HEK293 (cell line): ENCODE results near the gene CTNNBL1.

Experiments
- FEZF1 ChIP-seq: fragments of 450-650 bp; formaldehyde crosslinking; IDR thresholded peaks from 2 replicates; pipeline ENCODE4 v1.5.1; 2016; ENCODE audit warnings: missing biosample characterization, missing genetic modification characterization
- OSR2 ChIP-seq: fragments of 450-650 bp; formaldehyde crosslinking; IDR thresholded peaks from 2 replicates; pipeline ENCODE4 v1.5.1; 2016; ENCODE audit warnings: missing biosample characterization, missing genetic modification characterization
- SP7 ChIP-seq: fragments of 450-650 bp; formaldehyde crosslinking; IDR thresholded peaks from 2 replicates; pipeline ENCODE4 v1.5.1; 2016; ENCODE audit warnings: missing biosample characterization, missing genetic modification characterization
- ZBTB17 ChIP-seq: fragments of 450-650 bp; formaldehyde crosslinking; IDR thresholded peaks from 2 replicates; pipeline ENCODE4 v1.5.1; 2016; ENCODE audit warnings: missing biosample characterization, missing genetic modification characterization
- ZEB2 ChIP-seq: fragments of 450-650 bp; formaldehyde crosslinking; IDR thresholded peaks from 2 replicates; pipeline ENCODE4 v1.5.1; 2016; ENCODE audit warnings: missing biosample characterization, missing genetic modification characterization
- ZNF155 ChIP-seq: fragments of 450-650 bp; formaldehyde crosslinking; IDR thresholded peaks from 2 replicates; pipeline ENCODE4 v1.5.1; 2016; ENCODE audit warnings: missing biosample characterization, missing genetic modification characterization
- ZNF560 ChIP-seq: fragments of 450-650 bp; formaldehyde crosslinking; IDR thresholded peaks from 2 replicates; pipeline ENCODE4 v1.5.1; 2017; ENCODE audit warnings: missing biosample characterization, missing genetic modification characterization, borderline replicate concordance
- ZNF596 ChIP-seq: fragments of 450-650 bp; IDR thresholded peaks from 2 replicates; pipeline ENCODE4 v1.5.0; 2018; ENCODE audit warnings: missing biosample characterization, mild to moderate bottlenecking, missing genetic modification characterization, moderate library complexity
- ZNF600 ChIP-seq: fragments of 450-650 bp; formaldehyde crosslinking; IDR thresholded peaks from 2 replicates; pipeline ENCODE4 v1.5.1; 2016; ENCODE audit warnings: missing biosample characterization, missing genetic modification characterization
- ZNF610 ChIP-seq: fragments of 450-650 bp; formaldehyde crosslinking; IDR thresholded peaks from 2 replicates; pipeline ENCODE4 v1.5.1; 2016; ENCODE audit warnings: missing biosample characterization, missing genetic modification characterization, borderline replicate concordance
- ZNF629 ChIP-seq: fragments of 450-650 bp; formaldehyde crosslinking; IDR thresholded peaks from 2 replicates; pipeline ENCODE4 v1.5.1; 2017; ENCODE audit warnings: missing biosample characterization, missing genetic modification characterization
- TF ChIP-seq, protein P1 (sequence below): fragments of 450-650 bp; formaldehyde crosslinking; IDR thresholded peaks from 2 replicates; pipeline ENCODE4 v1.5.1; 2016; ENCODE audit warnings: missing biosample characterization, missing genetic modification characterization
- TF ChIP-seq, protein P2 (sequence below): fragments of 450-650 bp; formaldehyde crosslinking; IDR thresholded peaks from 2 replicates; pipeline ENCODE4 v1.5.1; 2017; ENCODE audit warnings: missing biosample characterization, missing genetic modification characterization
- TF ChIP-seq, protein P3 (sequence below): fragments of 450-650 bp; formaldehyde crosslinking; IDR thresholded peaks from 2 replicates; pipeline ENCODE4 v1.5.1; 2016; ENCODE audit warnings: missing biosample characterization, missing genetic modification characterization
- TF ChIP-seq, protein P4 (sequence below): fragments of 450-650 bp; formaldehyde crosslinking; IDR thresholded peaks from 2 replicates; pipeline ENCODE4 v1.5.1; 2016; ENCODE audit warnings: missing biosample characterization, missing genetic modification characterization
- TF ChIP-seq, protein P5 (sequence below): fragments of 450-650 bp; formaldehyde crosslinking; IDR thresholded peaks from 2 replicates; pipeline ENCODE4 v1.5.1; 2016; ENCODE audit warnings: missing biosample characterization, missing genetic modification characterization
- TF ChIP-seq, protein P6 (sequence below): fragments of 450-650 bp; formaldehyde crosslinking; IDR thresholded peaks from 2 replicates; pipeline ENCODE4 v1.5.1; 2016; ENCODE audit warnings: missing biosample characterization, missing genetic modification characterization

The CTNNBL1 gene

DNA sequence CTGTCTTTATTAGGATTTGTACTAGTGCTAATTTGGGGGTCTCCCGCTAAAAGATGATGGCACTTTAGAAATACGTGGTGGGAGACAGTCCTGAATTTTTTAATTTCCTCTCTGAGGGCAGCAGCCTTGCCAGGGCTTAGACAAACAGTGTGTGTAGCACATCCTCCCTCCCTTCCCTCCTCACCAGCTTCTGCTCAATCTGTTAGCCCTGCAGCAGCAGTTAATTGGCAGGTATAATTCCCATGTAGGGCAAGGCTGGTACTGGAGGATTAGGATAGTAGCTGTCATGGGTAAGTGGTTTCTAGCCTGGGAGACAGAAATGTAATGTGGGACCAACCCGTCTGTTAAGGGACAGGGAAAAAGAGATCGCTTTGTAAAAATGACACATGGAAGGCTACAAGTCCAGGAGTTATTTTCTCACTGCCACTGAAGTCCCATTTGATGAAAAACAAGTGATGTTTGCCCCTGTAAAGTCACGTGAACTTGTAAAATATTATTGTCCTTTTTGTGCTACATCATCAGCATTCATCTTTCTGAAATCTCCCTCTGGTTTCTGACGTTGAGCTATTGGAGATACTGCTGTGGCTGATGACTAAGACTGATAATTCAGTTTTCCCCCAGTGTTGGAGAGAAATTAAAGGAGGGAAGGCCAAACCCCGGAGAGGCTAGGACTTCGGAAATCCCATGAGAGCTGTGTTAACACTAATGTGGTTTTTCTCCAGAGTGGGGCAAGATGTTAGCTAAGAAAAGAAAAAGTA, 40.6 kb downstream of the CTNNBL1 start (continued):
- TF ChIP-seq, protein P1, sequence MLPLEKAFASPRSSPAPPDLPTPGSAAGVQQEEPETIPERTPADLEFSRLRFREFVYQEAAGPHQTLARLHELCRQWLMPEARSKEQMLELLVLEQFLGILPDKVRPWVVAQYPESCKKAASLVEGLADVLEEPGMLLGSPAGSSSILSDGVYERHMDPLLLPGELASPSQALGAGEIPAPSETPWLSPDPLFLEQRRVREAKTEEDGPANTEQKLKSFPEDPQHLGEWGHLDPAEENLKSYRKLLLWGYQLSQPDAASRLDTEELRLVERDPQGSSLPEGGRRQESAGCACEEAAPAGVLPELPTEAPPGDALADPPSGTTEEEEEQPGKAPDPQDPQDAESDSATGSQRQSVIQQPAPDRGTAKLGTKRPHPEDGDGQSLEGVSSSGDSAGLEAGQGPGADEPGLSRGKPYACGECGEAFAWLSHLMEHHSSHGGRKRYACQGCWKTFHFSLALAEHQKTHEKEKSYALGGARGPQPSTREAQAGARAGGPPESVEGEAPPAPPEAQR (tag by site-specific recombination), result no peak
- no peak for TF ChIP-seq ZNF610 (tag by site-specific recombination)
- TF ChIP-seq, protein P2, sequence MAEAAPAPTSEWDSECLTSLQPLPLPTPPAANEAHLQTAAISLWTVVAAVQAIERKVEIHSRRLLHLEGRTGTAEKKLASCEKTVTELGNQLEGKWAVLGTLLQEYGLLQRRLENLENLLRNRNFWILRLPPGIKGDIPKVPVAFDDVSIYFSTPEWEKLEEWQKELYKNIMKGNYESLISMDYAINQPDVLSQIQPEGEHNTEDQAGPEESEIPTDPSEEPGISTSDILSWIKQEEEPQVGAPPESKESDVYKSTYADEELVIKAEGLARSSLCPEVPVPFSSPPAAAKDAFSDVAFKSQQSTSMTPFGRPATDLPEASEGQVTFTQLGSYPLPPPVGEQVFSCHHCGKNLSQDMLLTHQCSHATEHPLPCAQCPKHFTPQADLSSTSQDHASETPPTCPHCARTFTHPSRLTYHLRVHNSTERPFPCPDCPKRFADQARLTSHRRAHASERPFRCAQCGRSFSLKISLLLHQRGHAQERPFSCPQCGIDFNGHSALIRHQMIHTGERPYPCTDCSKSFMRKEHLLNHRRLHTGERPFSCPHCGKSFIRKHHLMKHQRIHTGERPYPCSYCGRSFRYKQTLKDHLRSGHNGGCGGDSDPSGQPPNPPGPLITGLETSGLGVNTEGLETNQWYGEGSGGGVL (tag by site-specific recombination), result no peak
- TF ChIP-seq FEZF1, result peak; percentile 24; the same call in 1 of the 2 replicates
- TF ChIP-seq, protein P3, sequence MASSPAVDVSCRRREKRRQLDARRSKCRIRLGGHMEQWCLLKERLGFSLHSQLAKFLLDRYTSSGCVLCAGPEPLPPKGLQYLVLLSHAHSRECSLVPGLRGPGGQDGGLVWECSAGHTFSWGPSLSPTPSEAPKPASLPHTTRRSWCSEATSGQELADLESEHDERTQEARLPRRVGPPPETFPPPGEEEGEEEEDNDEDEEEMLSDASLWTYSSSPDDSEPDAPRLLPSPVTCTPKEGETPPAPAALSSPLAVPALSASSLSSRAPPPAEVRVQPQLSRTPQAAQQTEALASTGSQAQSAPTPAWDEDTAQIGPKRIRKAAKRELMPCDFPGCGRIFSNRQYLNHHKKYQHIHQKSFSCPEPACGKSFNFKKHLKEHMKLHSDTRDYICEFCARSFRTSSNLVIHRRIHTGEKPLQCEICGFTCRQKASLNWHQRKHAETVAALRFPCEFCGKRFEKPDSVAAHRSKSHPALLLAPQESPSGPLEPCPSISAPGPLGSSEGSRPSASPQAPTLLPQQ (tag by site-specific recombination), result 0 out of 2 replicates have a peak, but pooled peaks have one; percentile 37
- TF ChIP-seq, protein P4, sequence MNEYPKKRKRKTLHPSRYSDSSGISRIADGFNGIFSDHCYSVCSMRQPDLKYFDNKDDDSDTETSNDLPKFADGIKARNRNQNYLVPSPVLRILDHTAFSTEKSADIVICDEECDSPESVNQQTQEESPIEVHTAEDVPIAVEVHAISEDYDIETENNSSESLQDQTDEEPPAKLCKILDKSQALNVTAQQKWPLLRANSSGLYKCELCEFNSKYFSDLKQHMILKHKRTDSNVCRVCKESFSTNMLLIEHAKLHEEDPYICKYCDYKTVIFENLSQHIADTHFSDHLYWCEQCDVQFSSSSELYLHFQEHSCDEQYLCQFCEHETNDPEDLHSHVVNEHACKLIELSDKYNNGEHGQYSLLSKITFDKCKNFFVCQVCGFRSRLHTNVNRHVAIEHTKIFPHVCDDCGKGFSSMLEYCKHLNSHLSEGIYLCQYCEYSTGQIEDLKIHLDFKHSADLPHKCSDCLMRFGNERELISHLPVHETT (tag by site-specific recombination), result no peak
- TF ChIP-seq OSR2, result peak; percentile 65; the same call in 1 of the 2 replicates
- TF ChIP-seq ZBTB17 (tag by site-specific recombination), result 0 out of 2 replicates have a peak, but pooled peaks have one; percentile 40
- peak; percentile 77 for TF ChIP-seq ZNF629 (tag by site-specific recombination)
- no peak for TF ChIP-seq ZNF155 (tag by site-specific recombination)
- TF ChIP-seq ZNF560 (tag by site-specific recombination), result no peak
- TF ChIP-seq, protein P5, sequence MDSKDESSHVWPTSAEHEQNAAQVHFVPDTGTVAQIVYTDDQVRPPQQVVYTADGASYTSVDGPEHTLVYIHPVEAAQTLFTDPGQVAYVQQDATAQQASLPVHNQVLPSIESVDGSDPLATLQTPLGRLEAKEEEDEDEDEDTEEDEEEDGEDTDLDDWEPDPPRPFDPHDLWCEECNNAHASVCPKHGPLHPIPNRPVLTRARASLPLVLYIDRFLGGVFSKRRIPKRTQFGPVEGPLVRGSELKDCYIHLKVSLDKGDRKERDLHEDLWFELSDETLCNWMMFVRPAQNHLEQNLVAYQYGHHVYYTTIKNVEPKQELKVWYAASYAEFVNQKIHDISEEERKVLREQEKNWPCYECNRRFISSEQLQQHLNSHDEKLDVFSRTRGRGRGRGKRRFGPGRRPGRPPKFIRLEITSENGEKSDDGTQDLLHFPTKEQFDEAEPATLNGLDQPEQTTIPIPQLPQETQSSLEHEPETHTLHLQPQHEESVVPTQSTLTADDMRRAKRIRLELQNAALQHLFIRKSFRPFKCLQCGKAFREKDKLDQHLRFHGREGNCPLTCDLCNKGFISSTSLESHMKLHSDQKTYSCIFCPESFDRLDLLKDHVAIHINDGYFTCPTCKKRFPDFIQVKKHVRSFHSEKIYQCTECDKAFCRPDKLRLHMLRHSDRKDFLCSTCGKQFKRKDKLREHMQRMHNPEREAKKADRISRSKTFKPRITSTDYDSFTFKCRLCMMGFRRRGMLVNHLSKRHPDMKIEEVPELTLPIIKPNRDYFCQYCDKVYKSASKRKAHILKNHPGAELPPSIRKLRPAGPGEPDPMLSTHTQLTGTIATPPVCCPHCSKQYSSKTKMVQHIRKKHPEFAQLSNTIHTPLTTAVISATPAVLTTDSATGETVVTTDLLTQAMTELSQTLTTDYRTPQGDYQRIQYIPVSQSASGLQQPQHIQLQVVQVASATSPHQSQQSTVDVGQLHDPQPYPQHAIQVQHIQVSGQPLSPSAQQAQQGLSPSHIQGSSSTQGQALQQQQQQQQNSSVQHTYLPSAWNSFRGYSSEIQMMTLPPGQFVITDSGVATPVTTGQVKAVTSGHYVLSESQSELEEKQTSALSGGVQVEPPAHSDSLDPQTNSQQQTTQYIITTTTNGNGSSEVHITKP (tag by site-specific recombination), result peak; percentile 50; the same call in 1 of the 2 replicates
- TF ChIP-seq ZNF600 (tag by site-specific recombination), result 0 out of 2 replicates have a peak, but pooled peaks have one; percentile 21
- peak; percentile 88 for TF ChIP-seq SP7 (tag by site-specific recombination)
- no peak for TF ChIP-seq ZNF596 (tag by site-specific recombination)
- 0 out of 2 replicates have a peak, but pooled peaks have one; percentile 24 for TF ChIP-seq ZEB2 (tag by site-specific recombination)
- TF ChIP-seq, protein P6, sequence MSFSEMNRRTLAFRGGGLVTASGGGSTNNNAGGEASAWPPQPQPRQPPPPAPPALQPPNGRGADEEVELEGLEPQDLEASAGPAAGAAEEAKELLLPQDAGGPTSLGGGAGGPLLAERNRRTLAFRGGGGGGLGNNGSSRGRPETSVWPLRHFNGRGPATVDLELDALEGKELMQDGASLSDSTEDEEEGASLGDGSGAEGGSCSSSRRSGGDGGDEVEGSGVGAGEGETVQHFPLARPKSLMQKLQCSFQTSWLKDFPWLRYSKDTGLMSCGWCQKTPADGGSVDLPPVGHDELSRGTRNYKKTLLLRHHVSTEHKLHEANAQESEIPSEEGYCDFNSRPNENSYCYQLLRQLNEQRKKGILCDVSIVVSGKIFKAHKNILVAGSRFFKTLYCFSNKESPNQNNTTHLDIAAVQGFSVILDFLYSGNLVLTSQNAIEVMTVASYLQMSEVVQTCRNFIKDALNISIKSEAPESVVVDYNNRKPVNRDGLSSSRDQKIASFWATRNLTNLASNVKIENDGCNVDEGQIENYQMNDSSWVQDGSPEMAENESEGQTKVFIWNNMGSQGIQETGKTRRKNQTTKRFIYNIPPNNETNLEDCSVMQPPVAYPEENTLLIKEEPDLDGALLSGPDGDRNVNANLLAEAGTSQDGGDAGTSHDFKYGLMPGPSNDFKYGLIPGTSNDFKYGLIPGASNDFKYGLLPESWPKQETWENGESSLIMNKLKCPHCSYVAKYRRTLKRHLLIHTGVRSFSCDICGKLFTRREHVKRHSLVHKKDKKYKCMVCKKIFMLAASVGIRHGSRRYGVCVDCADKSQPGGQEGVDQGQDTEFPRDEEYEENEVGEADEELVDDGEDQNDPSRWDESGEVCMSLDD (tag by site-specific recombination), result no peak
